Gastrocnemius medialis (tissue), 4 donors: ENCODE results near the gene GJC2.

ENCODE experiments used
- POLR2A ChIP-seq, 2 donors: fragments of 450-650 bp; IDR thresholded peaks; one replicate each; pipeline ENCODE4 v1.6.1; 2017; ENCODE audit warnings: antibody characterized with exemption in 2 of 2, mild to moderate bottlenecking in 2 of 2, moderate library complexity in 2 of 2
- TF ChIP-seq, protein P1 (sequence below), 5 experiments: fragments of 450-650 bp in 3 of 5; fragments of 200-600 bp in 2 of 5; sonication (generic) in 2 of 5; IDR thresholded peaks in 4 of 5; conservative IDR thresholded peaks in 1 of 5; 1 replicate in 4 of 5; 2 replicates in 1 of 5; pipeline ENCODE4 v1.5.1; 2016 to 2019; ENCODE audit warnings: antibody characterized with exemption in 5 of 5, mild to moderate bottlenecking in 3 of 5, moderate library complexity in 3 of 5

DNA sequence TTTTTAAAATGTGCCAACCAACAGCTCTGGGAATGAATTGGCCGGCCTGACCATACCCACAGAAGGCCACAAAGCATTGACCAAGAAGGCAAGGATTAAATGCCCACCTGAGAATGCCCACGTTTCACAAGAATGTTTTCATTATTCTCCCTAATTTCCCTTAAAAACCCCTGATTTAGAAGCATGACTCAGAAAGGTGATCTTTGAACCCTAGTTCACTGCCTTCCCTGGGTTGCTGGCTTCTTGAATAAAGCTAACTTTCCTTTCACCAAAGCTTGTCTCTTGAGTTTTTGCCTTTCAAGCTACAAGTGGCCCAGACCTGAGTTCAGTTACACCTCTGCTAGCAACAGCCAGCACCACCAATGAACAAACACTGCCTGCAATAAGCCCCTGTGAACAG is 26.2 kb upstream of the GJC2 start:
- no peak for TF ChIP-seq POLR2A (IDR thresholded peaks at IDR 0.05)
- TF ChIP-seq, protein P1, sequence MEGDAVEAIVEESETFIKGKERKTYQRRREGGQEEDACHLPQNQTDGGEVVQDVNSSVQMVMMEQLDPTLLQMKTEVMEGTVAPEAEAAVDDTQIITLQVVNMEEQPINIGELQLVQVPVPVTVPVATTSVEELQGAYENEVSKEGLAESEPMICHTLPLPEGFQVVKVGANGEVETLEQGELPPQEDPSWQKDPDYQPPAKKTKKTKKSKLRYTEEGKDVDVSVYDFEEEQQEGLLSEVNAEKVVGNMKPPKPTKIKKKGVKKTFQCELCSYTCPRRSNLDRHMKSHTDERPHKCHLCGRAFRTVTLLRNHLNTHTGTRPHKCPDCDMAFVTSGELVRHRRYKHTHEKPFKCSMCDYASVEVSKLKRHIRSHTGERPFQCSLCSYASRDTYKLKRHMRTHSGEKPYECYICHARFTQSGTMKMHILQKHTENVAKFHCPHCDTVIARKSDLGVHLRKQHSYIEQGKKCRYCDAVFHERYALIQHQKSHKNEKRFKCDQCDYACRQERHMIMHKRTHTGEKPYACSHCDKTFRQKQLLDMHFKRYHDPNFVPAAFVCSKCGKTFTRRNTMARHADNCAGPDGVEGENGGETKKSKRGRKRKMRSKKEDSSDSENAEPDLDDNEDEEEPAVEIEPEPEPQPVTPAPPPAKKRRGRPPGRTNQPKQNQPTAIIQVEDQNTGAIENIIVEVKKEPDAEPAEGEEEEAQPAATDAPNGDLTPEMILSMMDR (IDR thresholded peaks at IDR 0.05 in 4 of 5, conservative IDR thresholded peaks at IDR 0.05 in 1 of 5) = no peak
